H9 (cell line): ENCODE data around the gene VILL. TPM values are rescaled to one million over a fixed set of nuclear protein-coding genes. Genes with fewer than 3 reads are reported as not detected.

ENCODE experiments used
- DNase-seq: peaks from one replicate; pipeline ENCODE4 v3.0.0-alpha.2; 2017
- H2AFZ ChIP-seq: one replicate; pipeline ENCODE4 v1.6.1; 2013; ENCODE audit warnings: mild to moderate bottlenecking, low read length, control low read depth, moderate library complexity
- H2AK5ac ChIP-seq: 2 replicates; pipeline ENCODE4 v1.6.1; 2013; ENCODE audit warnings: low read length, control low read depth, mixed read lengths; ENCODE audit not compliant: insufficient read length
- H2BK120ac ChIP-seq: one replicate; pipeline ENCODE4 v1.6.1; 2013; ENCODE audit warnings: low read depth, mild to moderate bottlenecking, low read length, control low read depth, inconsistent platforms; ENCODE audit not compliant: poor library complexity, severe bottlenecking
- H2BK12ac ChIP-seq: 2 replicates; pipeline ENCODE4 v1.6.1; 2013; ENCODE audit warnings: low read length, control low read depth, mixed read lengths, low read depth; ENCODE audit not compliant: insufficient read length
- H2BK15ac ChIP-seq: 2 replicates; pipeline ENCODE4 v1.6.1; 2013; ENCODE audit warnings: low read depth, low read length, control low read depth
- H2BK20ac ChIP-seq: one replicate; pipeline ENCODE4 v1.6.1; 2013; ENCODE audit warnings: low read depth, mild to moderate bottlenecking, low read length, control low read depth, inconsistent platforms; ENCODE audit not compliant: poor library complexity, severe bottlenecking
- H2BK5ac ChIP-seq: 2 replicates; pipeline ENCODE4 v1.6.1; 2013; ENCODE audit warnings: low read length, control low read depth, mixed read lengths; ENCODE audit not compliant: insufficient read length
- H3K14ac ChIP-seq: 2 replicates; pipeline ENCODE4 v1.6.1; 2013; ENCODE audit warnings: low read length, control low read depth; ENCODE audit not compliant: insufficient read depth
- H3K18ac ChIP-seq: 2 replicates; pipeline ENCODE4 v1.6.1; 2013; ENCODE audit warnings: low read depth, mild to moderate bottlenecking, mixed read lengths, low read length, control low read depth; ENCODE audit not compliant: insufficient read length
- H3K23ac ChIP-seq: 2 replicates; pipeline ENCODE4 v1.6.1; 2013; ENCODE audit warnings: low read length, control low read depth, mixed read lengths, low read depth; ENCODE audit not compliant: insufficient read length
- H3K23me2 ChIP-seq: 2 replicates; pipeline ENCODE4 v1.6.1; 2013; ENCODE audit warnings: low read depth, mild to moderate bottlenecking, mixed read lengths, low read length, control low read depth; ENCODE audit not compliant: insufficient read length, poor library complexity, severe bottlenecking
- H3K27ac ChIP-seq: 2 replicates; pipeline ENCODE4 v1.5.1; 2013; ENCODE audit warnings: low read length, control low read depth, mixed read lengths, low read depth; ENCODE audit not compliant: insufficient read length
- H3K27me3 ChIP-seq: 2 replicates; pipeline ENCODE4 v1.6.1; 2013; ENCODE audit warnings: low read length, control low read depth, inconsistent platforms; ENCODE audit not compliant: insufficient read depth
- H3K4ac ChIP-seq: 2 replicates; pipeline ENCODE4 v1.6.1; 2013; ENCODE audit warnings: low read depth, mild to moderate bottlenecking, control low read depth, inconsistent platforms, low read length, moderate library complexity
- H3K4me1 ChIP-seq: 2 replicates; pipeline ENCODE4 v1.6.1; 2013; ENCODE audit warnings: low read length, control low read depth, inconsistent platforms; ENCODE audit not compliant: insufficient read depth
- H3K4me2 ChIP-seq: 2 replicates; pipeline ENCODE4 v1.6.1; 2013; ENCODE audit warnings: low read length, control low read depth, mixed read lengths; ENCODE audit not compliant: insufficient read length, insufficient read depth
- H3K56ac ChIP-seq: 2 replicates; pipeline ENCODE4 v1.6.1; 2013; ENCODE audit warnings: low read depth, mild to moderate bottlenecking, mixed read lengths, low read length, control low read depth; ENCODE audit not compliant: insufficient read length
- H3K79me1 ChIP-seq: 2 replicates; pipeline ENCODE4 v1.6.1; 2013; ENCODE audit warnings: low read depth, mild to moderate bottlenecking, moderate library complexity, low read length, control low read depth, inconsistent platforms; ENCODE audit not compliant: insufficient read depth, poor library complexity, severe bottlenecking
- H3K79me2 ChIP-seq: 2 replicates; pipeline ENCODE4 v1.6.1; 2013; ENCODE audit warnings: low read length, control low read depth, inconsistent platforms; ENCODE audit not compliant: insufficient read depth
- H3K9ac ChIP-seq: 2 replicates; pipeline ENCODE4 v1.6.1; 2013; ENCODE audit warnings: low read length, control low read depth, mixed read lengths; ENCODE audit not compliant: insufficient read length; ENCODE audit errors: extremely low read depth
- H3K9me3 ChIP-seq: one replicate; pipeline ENCODE4 v1.6.1; 2013; ENCODE audit warnings: low read depth, low read length, inconsistent platforms; ENCODE audit not compliant: control insufficient read depth
- H3T11ph ChIP-seq: one replicate; pipeline ENCODE4 v1.6.1; 2013; ENCODE audit warnings: mild to moderate bottlenecking, low read length, control low read depth, inconsistent platforms
- H4K20me1 ChIP-seq: one replicate; pipeline ENCODE4 v1.6.1; 2013; ENCODE audit not compliant: control insufficient read depth, insufficient read length, insufficient read depth
- H4K5ac ChIP-seq: 2 replicates; pipeline ENCODE4 v1.6.1; 2013; ENCODE audit warnings: low read depth, mild to moderate bottlenecking, mixed read lengths, low read length, control low read depth; ENCODE audit not compliant: insufficient read length
- H4K8ac ChIP-seq: replicated peaks from 2 replicates; pipeline ENCODE4 v1.6.1; 2013; ENCODE audit warnings: low read length, control low read depth, mixed read lengths, low read depth; ENCODE audit not compliant: insufficient read length
- H4K91ac ChIP-seq: 2 replicates; pipeline ENCODE4 v1.6.1; 2013; ENCODE audit warnings: low read depth, mild to moderate bottlenecking, moderate library complexity, mixed read lengths, low read length, control low read depth; ENCODE audit not compliant: insufficient read length
- H3K27ac Mint-ChIP-seq, 3 experiments: 2 replicates in 2 of 3; 3 replicates in 1 of 3; pipeline ENCODE4 v1.8.0; 2020 to 2021; ENCODE audit warnings: mixed read lengths in 3 of 3, mild to moderate bottlenecking in 1 of 3, moderate library complexity in 1 of 3
- H3K27me3 Mint-ChIP-seq: 2 replicates; pipeline ENCODE4 v1.8.0; 2021; ENCODE audit warnings: low read depth, mild to moderate bottlenecking, moderate library complexity, mixed read lengths
- H3K36me3 Mint-ChIP-seq, 3 experiments: 2 replicates in 2 of 3; 3 replicates in 1 of 3; pipeline ENCODE4 v1.8.0; 2020 to 2021; ENCODE audit warnings: low read depth in 3 of 3, mixed read lengths in 3 of 3; ENCODE audit not compliant: insufficient read depth in 1 of 3
- H3K4me1 Mint-ChIP-seq, 2 experiments: 2 replicates each; pipeline ENCODE4 v1.8.0; 2020; ENCODE audit warnings: mixed read lengths in 2 of 2
- H3K4me3 Mint-ChIP-seq, 2 experiments: 2 replicates in 1 of 2; 3 replicates in 1 of 2; pipeline ENCODE4 v1.8.0; 2020 to 2021; ENCODE audit warnings: mild to moderate bottlenecking in 2 of 2, mixed read lengths in 2 of 2, moderate library complexity in 1 of 2
- H3K9me3 Mint-ChIP-seq, 2 experiments: 2 replicates in 1 of 2; 3 replicates in 1 of 2; pipeline ENCODE4 v1.8.0; 2020; ENCODE audit warnings: mild to moderate bottlenecking in 2 of 2, mixed read lengths in 2 of 2, moderate library complexity in 1 of 2
- WGBS: extraction: QIAGEN DNeasy Blood & Tissue Kit; methylation state at CpG from one replicate; pipeline ENCODE4 v1.1.7; 2013; ENCODE audit warnings: missing lambda C conversion rate, low lambda C conversion rate, mixed read lengths; ENCODE audit not compliant: insufficient read length; ENCODE audit errors: extremely low coverage; 5-methylcytosine and 5-hydroxymethylcytosine counted together
- total RNA-seq: library from RNA; stranded (reverse); gene quantifications from 2 replicates; pipeline ENCODE4 v1.2.1, GENCODE V29; 2021
- TF ChIP-seq, protein P1 (sequence below): fragments of 200-600 bp; sonication (generic); conservative IDR thresholded peaks from 3 replicates; pipeline ENCODE4 v1.8.0; 2021; ENCODE audit warnings: antibody characterized with exemption, mild to moderate bottlenecking

Gene VILL
- total RNA-seq, 1 experiment from 2014 or later = 3.2 TPM

DNA sequence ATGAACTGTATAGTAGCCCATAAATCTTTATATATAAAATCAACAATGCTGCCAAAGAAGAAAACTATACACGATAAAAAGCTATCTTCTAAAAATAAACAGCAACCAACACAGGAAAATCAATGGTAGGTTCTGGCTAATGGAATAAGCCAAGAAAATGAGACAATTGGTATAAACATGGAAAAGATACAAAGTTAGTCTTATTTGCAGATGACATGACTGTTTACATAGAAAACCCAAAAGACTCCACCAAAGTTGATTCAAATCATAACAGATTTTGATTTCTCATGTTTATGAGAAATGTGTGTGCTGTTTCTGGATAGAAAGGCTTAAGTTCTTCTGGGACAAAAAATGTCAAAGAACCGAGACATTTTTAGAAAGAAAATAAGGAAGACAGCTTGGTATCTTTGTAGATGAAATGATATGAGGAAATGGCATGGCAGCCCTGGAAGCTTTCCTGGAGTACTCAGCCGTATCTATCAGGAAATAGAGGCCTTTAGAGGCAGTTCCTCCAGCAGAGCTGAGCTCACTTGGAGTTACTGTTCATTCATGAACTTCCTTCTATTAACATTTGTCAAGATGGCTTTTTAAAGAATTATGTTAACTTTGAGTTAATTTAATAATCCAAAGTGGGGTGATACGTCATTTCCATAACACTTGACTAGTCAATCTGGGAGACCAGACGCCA lies 36.7 kb upstream of the VILL start:
- DNase-seq = no peak
- H2BK20ac ChIP-seq = no peak overlapping the region
- no peak overlapping the region for H2BK120ac ChIP-seq
- H3K23ac ChIP-seq = no peak overlapping the region
- Mint-ChIP-seq H3K36me3 (peaks cover 0 to 4% (median 2%) of the 10 kb centered on the region in 3 experiments; a peak in 2 of 7 replicates), H3K4me1 (peaks cover 15 to 17% of the 10 kb centered on the region in 2 experiments), H3K27ac (no peak overlapping the region), H3K27me3 (no peaks in the 10 kb centered on the region), H3K9me3 (no peaks in the 10 kb centered on the region), H3K4me3 (no peak overlapping the region)
- peaks cover 3% of the 10 kb centered on the region for H3K4me1 ChIP-seq
- H4K5ac ChIP-seq = no peak overlapping the region
- H2BK5ac ChIP-seq = no peak overlapping the region
- no peak overlapping the region for H4K91ac ChIP-seq
- H3K9ac ChIP-seq = no peak overlapping the region
- H3K18ac ChIP-seq = no peak overlapping the region
- no peak overlapping the region for H3K27ac ChIP-seq
- WGBS = no CpG with 5 or more reads among the region's 5 CpGs
- no peak overlapping the region for H3K4me2 ChIP-seq
- H3T11ph ChIP-seq = no peak overlapping the region
- no peak overlapping the region for H2BK15ac ChIP-seq
- no peak overlapping the region for H3K14ac ChIP-seq
- H3K79me2 ChIP-seq = no peaks in the 10 kb centered on the region
- TF ChIP-seq, protein P1, sequence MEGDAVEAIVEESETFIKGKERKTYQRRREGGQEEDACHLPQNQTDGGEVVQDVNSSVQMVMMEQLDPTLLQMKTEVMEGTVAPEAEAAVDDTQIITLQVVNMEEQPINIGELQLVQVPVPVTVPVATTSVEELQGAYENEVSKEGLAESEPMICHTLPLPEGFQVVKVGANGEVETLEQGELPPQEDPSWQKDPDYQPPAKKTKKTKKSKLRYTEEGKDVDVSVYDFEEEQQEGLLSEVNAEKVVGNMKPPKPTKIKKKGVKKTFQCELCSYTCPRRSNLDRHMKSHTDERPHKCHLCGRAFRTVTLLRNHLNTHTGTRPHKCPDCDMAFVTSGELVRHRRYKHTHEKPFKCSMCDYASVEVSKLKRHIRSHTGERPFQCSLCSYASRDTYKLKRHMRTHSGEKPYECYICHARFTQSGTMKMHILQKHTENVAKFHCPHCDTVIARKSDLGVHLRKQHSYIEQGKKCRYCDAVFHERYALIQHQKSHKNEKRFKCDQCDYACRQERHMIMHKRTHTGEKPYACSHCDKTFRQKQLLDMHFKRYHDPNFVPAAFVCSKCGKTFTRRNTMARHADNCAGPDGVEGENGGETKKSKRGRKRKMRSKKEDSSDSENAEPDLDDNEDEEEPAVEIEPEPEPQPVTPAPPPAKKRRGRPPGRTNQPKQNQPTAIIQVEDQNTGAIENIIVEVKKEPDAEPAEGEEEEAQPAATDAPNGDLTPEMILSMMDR = no peak
- no peak overlapping the region for H2BK12ac ChIP-seq
- H3K79me1 ChIP-seq = no peaks in the 10 kb centered on the region
- no peak overlapping the region for H2AFZ ChIP-seq
- H4K8ac ChIP-seq = no peak overlapping the region
- H3K23me2 ChIP-seq = no peaks in the 10 kb centered on the region
- H3K27me3 ChIP-seq = no peaks in the 10 kb centered on the region
- H3K56ac ChIP-seq = no peak overlapping the region
- H3K4ac ChIP-seq = no peak overlapping the region
- no peak overlapping the region for H2AK5ac ChIP-seq
- H4K20me1 ChIP-seq = no peaks in the 10 kb centered on the region
- no peaks in the 10 kb centered on the region for H3K9me3 ChIP-seq
